Thyroid gland (tissue), 4 donors: ENCODE measurements around the gene COL23A1.

Experiments
- POLR2A ChIP-seq, 2 donors: fragments of 450-650 bp; IDR thresholded peaks; one replicate each; pipeline ENCODE4 v1.6.1; 2017; ENCODE audit warnings: antibody characterized with exemption in 2 of 2, mild to moderate bottlenecking in 2 of 2, moderate library complexity in 1 of 2
- TF ChIP-seq, protein P1 (sequence below), 6 experiments: fragments of 200-600 bp in 3 of 6; fragments of 450-650 bp in 3 of 6; sonication (generic) in 3 of 6; IDR thresholded peaks; one replicate each; pipeline ENCODE4 v1.5.1; 2016 to 2019; ENCODE audit warnings: antibody characterized with exemption in 6 of 6, mild to moderate bottlenecking in 2 of 6, inconsistent platforms in 1 of 6, moderate library complexity in 1 of 6

DNA sequence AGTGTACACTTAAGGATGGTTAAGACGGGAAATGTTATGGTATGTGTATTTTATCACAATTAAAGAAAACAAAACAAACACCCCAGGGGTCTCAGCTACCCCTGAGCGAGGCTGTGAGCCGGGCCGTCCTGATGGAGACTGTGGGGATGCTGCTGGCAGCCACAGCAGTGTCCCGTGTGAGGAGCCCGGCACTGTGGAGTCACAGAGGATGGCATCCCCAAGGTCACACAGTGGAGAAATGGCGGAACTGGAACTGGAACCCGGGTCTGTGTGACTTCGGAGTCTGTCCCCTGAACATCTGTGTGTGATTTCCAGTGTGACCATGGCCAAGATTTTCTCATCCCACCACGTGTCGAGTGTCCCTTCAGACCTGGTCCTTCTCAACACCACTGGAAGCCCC lies 276.9 kb downstream of the COL23A1 start:
- TF ChIP-seq POLR2A (IDR thresholded peaks at IDR 0.05), result no peak
- TF ChIP-seq, protein P1, sequence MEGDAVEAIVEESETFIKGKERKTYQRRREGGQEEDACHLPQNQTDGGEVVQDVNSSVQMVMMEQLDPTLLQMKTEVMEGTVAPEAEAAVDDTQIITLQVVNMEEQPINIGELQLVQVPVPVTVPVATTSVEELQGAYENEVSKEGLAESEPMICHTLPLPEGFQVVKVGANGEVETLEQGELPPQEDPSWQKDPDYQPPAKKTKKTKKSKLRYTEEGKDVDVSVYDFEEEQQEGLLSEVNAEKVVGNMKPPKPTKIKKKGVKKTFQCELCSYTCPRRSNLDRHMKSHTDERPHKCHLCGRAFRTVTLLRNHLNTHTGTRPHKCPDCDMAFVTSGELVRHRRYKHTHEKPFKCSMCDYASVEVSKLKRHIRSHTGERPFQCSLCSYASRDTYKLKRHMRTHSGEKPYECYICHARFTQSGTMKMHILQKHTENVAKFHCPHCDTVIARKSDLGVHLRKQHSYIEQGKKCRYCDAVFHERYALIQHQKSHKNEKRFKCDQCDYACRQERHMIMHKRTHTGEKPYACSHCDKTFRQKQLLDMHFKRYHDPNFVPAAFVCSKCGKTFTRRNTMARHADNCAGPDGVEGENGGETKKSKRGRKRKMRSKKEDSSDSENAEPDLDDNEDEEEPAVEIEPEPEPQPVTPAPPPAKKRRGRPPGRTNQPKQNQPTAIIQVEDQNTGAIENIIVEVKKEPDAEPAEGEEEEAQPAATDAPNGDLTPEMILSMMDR (IDR thresholded peaks at IDR 0.05), result no peak
